CD4-positive, alpha-beta T cell treated with Interleukin-15 for 4 hours (primary cell): ENCODE results near the gene IFRD2.
"Not testable (repeated sequence)": the region's sequence is repeated elsewhere in the genome, so short reads cannot be mapped to it uniquely, and the experiment has no call there.

ENCODE experiments used
- DNase-seq: peaks from one replicate; pipeline ENCODE4 v3.0.0-alpha.2; 2020; ENCODE audit warnings: low spot score

The IFRD2 gene

DNA sequence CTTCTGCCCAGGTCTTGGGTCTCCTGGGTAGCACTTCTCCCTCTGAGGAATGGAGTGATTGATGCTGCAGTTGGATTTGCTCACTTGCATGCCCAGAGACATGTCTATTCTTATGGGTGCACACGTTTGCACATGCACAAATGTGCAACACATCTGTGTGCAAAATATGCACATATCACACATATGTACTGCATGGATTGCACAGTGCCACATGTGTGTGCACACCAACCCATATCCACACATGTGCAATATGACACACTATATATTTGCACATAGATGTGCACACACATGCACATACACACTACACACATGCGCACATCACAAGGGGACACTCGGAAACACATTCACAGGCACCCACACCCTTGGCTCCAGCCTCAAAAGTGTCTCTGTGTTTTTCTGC, 24.0 kb downstream of the IFRD2 start:
- DNase-seq, result no peak

DNA sequence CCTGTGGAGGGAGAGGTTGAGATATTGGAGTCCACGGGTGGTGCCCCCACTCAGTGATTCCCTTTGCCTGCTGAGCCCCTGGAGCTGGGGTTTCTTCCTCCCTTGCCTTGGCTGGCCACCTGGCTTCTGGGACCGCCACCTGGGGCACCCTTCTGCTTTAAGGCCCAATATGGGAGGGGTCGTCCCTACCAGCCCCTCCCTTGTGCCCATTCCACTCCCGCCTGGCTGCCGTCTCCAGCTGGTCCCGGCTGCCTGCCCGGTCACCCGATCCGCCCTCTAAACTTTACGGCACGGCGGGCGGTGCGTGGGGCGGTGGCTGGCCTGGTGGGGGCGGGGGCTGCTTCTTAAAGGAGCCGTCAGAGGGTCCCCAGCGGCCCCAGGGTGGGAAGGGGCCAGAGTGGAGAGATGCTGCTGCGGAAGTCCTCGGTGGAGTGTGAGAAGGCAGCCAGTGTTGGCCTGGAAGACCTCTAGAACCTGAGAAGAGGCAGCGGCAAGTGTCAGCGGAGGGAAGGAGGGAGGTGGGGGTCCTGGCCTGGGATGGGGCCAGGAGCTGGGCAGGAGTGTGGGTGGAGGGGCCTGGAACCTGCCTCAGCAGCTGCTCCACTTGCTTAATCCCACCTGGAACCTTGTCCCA, 24.8 kb downstream of the IFRD2 start:
- DNase-seq, result no peak

DNA sequence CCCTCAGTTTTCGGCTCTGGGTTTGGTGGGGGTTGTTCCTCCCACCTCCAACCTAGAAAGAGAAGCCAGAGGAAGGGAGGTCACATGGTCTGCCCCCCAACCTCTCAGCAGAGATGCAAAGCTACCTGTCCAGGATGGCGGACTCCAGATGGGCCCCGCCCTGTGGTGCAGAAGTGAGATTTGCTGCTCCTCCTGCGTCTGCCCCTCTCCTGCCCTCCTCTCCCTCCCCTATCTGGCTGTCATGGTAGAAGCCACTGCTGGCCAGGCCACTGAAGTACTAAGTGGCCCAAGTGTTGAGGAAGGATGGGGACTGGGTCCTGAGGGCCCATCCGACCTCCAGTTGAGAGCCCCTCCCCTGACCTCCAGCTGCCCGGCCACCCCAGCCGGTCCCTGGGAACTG, 25.4 kb downstream of the IFRD2 start:
- DNase-seq, result no peak

DNA sequence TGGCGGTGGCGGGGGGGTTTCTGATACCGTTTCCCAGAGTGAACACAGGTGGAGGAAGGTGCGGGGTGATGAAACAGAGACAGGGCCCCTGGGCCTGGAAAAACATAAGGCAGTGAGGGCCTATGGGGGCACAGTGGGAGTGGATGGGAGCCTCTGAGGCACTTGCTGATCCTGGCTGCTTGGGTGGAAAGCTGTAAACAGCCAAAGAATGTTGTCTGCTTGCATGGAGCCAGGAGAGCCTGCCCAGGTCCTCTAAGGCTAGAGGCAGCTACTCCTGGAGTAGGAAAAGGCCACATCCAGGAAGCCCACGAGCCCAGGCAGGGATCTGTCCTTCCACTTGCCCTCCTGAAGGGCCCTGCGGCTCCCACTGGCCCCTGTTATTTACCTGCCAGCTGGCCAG, 26.2 kb downstream of the IFRD2 start:
- DNase-seq, result no peak

DNA sequence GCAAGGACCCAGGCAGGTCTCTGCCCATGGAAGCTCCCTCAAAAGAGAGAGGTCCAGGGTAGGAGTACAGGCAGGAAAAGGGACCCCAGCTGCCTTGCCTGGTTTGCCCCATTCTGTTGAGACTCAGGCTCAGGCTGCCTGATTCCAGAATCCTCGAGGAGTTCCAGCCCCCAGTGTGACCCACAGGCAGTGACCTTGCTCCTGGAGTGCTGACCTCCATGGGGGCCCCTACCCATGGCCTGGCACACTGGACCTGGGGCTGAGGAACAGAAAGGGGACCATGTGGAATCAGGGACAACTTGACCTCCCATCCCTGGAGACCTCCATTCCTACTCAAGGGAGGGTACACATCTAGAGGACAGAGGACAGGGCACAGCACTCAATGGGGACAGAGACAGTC, 26.7 kb downstream of the IFRD2 start:
- DNase-seq, result no peak

DNA sequence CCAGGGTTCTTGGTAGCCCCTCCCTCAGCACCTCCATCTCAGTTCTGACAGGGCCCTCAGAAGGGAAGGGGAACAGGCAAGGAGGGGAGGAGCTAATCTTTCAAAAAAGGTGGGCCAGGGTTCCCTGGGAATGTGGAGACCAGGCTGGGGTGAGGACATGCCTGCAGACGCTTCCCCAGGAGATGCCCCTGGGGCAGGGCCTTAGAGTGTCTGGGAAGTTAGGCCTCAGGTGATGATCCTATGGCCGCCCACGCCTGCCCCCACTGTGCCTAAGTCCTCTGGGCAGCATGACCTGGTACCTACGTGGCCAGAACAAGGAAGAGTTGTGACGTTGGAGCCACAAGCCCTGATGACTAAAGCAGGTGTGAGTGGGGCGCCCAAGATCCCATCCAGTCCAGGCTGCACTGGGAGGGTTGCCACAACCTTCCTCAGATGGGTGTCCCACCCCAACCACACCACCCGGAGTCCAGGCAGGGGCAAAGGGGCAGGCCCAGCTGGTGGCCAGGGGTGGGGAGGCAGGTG, 27.2 kb downstream of the IFRD2 start:
- DNase-seq, result no peak

DNA sequence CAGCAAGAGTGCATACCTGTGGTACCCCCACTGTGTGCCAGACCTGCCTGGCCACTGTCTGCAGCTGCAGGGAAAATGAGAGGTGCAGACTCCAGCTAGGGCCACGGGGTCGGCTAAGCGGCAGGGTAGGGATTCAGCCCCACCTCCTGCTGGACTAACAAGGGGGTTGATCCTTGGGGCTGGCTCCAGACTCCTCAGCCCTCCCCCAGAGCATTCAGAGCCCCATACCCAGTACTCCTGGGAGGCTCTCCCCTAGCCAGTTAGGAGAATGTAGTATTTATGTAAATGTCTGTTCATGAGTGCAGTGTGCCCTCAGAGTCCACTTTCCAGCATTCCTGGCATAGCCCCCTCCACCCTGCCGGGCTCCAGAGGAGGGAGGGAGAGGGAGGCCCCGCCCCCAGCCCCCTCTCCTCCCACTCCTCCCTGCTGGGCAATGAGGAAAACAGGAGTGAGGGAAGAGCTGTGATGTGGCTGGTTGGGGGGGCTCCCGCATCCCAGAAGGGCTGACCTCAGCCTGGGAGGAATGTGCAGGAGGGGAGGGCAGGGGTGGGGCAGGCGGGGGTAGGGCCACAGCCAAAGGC, 27.8 kb downstream of the IFRD2 start:
- DNase-seq, result no peak

DNA sequence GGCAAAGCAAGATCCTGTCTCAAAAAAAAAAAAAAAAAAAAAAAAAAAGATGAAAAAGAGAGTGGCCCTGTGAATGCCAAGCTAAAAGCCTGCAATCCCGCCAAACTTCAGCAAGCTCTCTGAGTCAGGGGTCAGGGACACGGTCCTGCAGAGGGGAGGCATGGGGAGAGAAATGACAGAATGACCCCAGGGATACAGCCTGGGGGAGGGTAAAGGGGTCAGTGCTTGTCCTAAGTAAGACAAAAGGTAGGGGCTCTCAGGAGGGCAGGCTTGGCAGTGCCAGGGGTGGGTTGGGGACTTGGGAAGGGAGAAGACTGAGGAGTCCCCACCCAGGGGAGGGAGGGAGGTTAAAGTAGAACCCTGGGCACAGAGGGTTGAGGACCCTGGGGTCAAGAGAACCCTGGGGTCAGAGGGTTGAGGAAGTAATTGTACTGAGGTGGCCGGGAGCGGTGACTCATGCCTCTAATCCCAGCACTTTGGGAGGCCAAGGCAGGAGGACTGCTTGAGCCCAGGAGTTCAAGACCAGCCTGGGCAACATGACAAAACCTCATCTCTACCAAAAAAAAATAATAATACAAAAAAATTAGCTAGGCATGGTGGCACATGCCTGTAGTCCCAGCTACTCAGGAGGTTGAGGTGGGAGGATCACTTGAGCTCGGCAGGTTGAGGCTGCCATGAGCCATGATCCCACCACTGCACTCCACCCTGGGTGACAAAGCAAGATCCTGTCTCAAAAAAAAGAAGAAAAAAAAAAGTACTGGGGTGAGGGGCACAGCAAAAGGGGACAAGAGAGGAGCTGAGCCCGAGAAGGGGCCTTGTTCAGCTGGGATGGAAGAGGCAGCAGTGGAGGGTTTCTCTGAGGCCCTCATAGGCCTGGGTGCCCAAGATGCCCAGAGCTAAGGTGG, 28.5 kb downstream of the IFRD2 start:
- no peak for DNase-seq

DNA sequence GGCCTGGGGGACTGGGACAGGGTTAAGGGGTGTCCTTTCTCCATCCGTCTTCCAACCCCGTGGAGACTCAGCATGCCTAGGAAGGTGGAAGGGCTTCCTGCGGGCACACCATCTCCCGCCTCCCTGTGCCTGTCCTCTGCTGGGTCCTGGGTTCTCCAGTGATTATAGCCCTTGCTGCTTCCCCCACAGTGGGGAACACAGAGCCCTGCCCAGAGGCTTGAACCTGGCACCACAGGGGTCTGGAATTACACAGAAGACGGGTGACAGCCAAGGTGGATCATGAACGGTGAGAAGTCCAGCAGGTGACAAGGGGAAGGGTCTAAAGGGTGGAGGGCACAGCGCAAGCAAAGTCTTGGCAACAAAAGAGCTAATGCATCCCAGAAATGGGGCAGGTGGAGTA, 29.5 kb downstream of the IFRD2 start:
- DNase-seq, result no peak

DNA sequence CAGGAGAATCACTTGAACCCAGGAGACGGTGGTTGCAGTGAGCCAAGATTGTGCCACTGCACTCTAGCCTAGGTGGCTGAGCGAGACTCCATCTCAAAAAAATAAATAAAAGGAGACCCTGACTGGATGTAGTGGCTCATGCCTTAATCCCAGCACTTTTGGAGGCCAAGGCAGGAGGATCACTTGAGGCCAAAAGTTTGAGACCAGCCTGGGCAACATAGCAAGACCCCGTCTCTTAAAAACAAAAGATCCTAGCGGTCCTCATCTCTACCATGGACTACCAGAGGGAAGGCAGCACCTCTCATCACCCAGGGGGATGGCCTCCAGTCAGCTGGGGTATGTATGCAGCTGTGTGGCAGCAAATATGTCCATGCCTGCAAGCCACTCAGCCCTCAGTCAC, 30.0 kb downstream of the IFRD2 start:
- not testable (repeated sequence) for DNase-seq

DNA sequence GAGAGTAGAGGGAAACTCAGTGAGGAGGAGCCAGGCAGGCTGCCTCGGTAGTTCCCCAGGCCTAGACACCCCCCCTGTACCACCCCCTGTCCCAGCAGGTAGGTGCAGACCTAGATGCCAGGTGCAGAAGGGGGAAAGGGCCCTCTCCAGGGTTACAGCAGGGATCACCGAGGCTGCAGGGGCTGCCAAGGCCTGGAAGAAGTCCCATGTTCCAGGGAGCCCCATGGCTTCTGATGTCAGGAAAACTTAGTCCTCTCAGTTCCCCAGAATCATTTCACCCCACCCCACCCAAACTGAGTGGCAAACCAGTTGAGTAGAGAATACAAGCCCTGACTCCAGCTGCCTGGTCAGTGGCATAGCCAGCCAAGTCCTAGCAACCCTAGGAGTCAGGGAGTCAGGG, 30.7 kb downstream of the IFRD2 start:
- no peak for DNase-seq

DNA sequence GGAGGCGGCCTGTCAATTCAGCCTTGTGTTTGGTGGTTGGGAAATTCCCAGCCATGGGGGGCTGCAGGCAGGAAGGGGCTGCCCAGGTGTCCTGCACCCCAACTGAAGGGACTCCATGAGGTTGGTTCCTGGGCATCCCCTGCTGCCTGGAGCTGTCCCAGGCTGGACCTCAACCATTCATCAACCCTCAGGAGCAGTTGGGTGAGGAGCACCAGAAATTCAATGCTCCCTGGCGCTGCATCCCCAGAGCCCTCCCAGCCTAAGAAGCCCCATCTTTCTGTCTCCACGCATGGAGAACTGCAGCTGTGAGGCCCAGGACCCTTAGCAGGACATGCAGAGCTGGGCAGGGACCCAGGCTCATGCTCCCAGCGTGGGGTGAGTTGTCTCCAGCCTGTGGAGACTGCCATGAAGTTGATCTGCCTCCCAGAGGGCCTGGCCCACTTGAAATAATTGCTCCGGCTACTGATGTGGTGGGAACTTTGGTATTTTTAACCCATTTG, 31.2 kb downstream of the IFRD2 start:
- no peak for DNase-seq

DNA sequence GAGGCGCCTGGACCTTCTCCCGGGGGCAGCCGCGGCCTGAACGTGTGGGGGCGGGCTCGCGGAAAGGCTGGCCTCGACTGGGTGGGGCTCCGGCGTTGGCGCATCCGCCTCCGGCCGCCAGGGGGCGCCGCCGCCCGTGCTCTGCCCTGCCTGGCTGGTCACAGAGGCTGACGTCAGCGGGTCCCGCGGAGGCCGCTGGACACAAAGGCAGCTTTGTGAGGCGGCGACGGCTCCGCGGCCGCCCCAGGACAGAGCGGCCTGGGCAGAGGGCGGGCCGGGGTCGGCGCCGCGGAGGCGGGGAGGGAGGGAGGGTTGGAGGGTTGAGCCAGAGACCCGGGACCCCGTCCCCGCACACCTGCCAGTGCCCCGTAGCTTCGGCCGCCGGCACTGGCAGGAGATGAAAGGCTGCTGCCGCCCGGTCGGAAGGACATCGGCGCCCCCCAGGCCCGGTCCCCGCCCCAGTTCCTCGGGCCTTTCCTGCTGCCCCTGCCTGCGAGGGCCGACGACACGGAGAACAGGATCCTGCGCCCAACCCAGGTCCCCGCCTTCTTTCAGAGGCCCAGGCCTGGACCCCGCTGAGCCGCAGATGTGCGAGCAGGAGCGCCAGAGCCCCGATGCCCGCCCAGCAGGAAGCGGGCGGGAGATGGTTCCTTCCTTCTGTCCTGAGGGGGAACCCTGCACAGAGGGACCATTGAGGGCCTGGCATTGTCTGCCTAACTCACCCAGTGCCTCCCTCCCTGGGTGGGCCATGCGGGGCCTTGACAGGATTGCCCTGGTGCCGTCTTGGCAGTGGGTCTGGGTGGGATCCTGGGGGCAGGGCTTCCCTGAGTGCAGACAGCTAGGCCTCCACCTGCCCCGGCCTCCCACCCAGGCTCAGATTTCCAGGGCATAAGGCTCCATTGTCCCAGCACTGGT, 31.9 kb downstream of the IFRD2 start:
- peak; percentile 82 for DNase-seq

DNA sequence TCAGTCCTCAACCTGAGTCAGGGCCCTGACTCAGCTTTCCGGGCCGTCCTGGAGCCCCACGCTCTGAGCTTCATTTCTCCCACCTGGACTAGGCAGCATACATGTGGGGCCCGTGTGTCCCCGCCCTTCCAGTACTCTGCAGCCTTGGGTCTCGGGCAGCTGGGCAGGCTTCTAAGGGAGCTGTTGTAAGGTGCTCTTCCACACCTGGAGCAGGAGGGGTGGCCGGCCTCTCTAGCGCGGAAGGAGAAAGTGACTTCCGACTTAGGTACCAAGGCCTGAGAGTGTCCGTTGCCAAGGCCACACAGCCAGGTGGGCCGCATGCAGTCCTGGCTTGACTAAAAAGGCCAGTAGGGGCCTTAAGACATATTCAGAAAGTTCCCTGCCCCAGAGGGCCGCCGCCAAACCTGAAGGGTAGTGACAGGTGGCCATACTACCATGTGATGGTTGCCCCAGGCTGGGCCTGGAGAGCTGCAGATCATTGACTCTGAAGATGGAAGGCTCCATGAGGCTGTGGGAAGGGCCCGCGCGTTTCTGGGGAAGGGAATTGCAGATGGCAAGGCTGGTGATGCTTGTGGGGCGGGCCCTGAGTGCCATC, 32.7 kb downstream of the IFRD2 start:
- no peak for DNase-seq

DNA sequence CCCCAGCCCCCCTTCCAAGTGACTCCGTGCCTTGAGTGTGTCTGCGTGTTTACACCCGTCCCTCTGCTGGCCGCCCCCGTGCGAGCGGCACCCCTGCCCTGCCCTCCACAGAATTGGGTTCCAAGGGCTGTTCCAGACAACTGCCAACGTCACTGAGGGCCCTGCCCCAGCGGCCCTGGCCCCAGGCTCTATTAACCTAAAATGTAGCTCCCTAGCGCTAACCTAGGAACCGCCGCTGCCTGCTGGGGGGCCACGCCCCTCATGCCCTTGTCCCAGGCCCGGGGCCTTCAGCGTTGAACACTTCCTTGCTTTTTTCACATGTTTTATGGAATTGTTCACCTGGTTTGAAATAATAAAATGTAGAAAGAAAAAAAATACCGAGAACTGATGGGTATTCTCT, 33.2 kb downstream of the IFRD2 start:
- no peak for DNase-seq

DNA sequence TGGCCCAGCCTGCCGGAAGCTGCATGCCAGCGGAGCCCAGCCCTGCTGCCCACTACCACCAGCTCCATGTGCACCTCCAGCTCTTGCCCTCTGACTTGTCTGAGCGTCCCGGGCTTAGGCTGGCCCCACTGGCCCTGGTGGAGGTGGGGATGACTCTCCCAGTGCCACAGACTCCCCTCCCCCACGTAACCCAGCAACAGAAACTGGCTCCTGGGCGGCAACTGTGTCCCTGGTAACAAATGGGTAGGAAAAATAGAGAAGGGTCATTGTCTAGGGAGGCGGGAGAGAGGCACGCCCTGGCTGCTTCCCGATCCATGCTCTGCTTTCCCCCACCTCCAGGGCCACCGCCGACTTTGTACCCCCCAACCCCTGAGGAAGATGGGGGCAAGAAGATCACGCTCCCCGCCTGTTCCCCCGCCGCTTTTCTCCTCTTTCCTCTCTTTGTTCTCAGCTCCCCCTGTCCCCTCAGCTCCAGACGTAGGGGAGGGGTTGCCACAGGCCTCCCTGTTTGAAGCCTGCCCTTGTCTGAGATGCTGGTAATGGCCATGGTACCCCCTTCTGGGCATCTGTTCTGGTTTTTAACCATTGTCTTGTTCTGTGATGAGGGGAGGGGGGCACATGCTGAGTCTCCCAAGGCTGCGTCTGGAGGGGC, 34.1 kb downstream of the IFRD2 start:
- no peak for DNase-seq

DNA sequence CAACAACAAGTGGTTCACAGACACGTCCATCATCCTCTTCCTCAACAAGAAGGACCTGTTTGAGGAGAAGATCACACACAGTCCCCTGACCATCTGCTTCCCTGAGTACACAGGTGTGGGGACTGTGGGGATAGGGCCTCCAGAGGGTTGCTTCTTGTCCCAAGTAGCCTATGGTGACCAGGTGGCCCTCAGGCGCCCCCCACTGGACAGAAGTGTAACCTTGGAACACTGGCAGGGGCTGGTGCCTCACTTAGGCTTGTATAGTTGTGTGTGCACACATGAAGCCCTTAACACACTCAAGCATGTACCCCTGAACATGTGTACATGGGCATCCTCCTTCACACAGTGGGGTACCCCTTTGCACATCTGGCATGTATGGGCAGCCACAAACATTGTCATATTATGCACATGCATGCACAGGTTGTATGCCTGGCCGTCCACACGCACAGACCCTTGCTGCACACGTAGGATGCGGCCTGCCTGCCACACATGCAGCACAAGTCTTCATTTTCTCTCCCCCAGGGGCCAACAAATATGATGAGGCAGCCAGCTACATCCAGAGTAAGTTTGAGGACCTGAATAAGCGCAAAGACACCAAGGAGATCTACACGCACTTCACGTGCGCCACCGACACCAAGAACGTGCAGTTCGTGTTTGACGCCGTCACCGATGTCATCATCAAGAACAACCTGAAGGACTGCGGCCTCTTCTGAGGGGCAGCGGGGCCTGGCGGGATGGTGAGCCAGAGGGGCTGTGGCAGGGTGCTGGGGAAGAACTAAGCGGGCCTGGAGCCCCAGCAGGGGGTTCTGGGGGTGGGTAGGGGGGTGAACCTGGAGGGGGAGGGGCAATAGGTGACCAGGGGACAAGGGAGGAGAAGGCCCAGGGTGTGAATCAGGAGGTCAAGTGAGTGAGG, 35.0 kb downstream of the IFRD2 start:
- no peak for DNase-seq

DNA sequence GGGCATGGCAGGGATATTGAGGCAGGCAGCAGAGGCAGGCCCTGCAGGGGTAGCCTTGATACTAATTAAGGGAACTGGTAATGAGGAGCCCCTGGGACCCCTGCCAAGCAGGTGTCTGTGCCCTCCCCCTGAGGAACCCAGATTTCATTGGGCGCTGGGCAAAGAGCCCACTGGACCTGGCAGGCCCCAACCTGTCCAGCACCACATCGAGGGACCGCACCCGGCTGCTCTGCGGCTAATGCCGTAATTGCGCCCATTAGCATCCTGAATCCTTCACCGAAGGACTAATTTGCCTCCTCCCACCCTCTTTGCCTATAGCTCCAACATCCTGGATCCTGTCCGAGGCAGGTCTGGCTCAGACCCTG, 37.0 kb downstream of the IFRD2 start:
- DNase-seq, result no peak

DNA sequence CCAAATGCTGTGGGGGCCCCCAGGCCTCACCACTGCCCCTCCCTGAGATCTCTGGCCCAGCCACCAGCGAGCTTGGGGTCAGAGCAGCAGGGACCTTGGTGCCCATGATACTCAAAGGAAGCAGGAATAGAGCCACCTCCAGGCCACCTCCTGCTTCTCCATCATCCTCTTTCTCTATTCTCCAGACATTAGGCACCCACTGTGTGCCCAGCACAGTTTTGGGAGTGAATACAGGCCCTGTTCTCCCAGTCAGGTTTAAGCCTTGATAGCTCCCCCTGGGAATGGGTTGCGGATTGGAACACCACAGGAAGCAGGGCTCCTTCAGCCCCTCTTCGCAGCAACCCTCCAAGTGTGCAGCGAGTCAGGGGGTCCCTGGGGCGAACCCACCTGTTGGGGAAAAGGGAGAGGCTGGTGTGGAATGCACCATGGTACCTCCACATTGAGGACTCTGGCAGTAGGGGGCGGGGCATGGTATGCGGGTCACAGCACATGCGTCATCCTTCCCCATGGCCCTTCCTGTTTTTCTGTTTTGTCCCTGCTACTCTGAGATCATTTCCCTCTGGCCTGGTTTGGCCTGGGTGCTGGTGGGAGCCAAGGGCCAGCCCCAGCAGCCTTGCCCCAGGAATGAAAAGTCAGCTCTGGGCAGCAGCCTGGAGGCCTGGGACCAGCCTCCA, 37.5 kb downstream of the IFRD2 start:
- DNase-seq, result no peak
